HUES6 (cell line): ENCODE results near the gene MINK1.

ENCODE experiments used
- H3K27ac ChIP-seq: 2 replicates; pipeline ENCODE4 v1.7.0; 2013; ENCODE audit warnings: low read depth, mild to moderate bottlenecking, low read length, inconsistent platforms
- H3K27me3 ChIP-seq: 2 replicates; pipeline ENCODE4 v1.6.1; 2013; ENCODE audit warnings: low read length; ENCODE audit not compliant: control insufficient read depth, insufficient read depth
- H3K36me3 ChIP-seq: 2 replicates; pipeline ENCODE4 v1.6.1; 2013; ENCODE audit warnings: low read length; ENCODE audit not compliant: control insufficient read depth, insufficient read depth
- H3K4me1 ChIP-seq: 2 replicates; pipeline ENCODE4 v1.6.1; 2013; ENCODE audit warnings: low read length; ENCODE audit not compliant: control insufficient read depth, insufficient read depth
- H3K4me3 ChIP-seq: 2 replicates; pipeline ENCODE4 v1.5.1; 2013; ENCODE audit warnings: low read depth, low read length
- H3K9ac ChIP-seq: one replicate; pipeline ENCODE4 v1.6.1; 2013; ENCODE audit warnings: mild to moderate bottlenecking, low read length
- H3K9me3 ChIP-seq: 2 replicates; pipeline ENCODE4 v1.6.1; 2013; ENCODE audit warnings: low read depth, low read length; ENCODE audit not compliant: control insufficient read depth, insufficient read depth

Gene MINK1

DNA sequence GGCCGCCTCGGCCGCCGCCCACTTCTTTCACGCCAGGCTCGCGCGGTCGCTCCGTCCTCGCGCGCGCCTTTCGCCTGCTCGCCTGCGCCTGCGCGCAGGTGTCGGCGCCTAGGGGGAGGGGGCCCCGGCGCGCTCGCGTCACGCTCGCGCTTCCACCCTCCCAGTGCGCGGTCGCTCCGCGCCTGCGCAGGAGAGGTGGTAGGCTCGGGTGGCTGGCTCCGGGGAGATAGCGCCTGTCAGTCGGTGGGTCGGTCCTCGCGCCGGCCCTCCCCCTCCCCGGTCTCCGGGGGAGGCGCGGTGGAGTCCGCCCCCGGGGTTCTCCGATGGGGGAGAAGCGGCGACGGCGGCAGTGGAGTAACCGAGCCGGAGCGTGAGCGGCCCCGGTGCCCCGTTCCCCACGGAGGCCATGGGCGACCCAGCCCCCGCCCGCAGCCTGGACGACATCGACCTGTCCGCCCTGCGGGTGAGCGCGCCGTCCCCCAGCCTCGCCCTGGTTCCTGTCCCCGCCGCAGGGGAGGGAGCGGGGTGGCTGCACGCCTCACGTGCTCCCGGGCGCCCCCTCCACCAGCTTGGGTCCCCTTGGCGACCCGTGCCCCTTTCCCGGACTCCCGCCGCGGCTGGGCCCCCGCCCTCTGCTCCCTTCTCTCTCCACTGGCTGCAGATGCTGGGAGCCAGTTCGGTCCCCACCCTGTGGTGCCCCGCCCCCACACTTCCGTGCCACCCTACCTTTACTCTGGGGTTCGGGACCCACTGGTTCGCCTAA is at the start of gene MINK1:
MINK1 (plus strand) TSS at position 163 of the 763 bp plus-strand sequence; CDS start at position 407, 244 bp downstream.
- H3K27me3 ChIP-seq: no peaks in the 10 kb centered on the region
- H3K9me3 ChIP-seq: no peaks in the 10 kb centered on the region
- H3K9ac ChIP-seq: peak within 1 kb of the TSS; percentile 82
- 0 out of 2 replicates have a peak, but pooled peaks cover 4% of the 10 kb centered on the region for H3K36me3 ChIP-seq
- H3K4me3 ChIP-seq: peak within 1 kb of the TSS; percentile 88
- peak within 1 kb of the TSS; percentile 52 for H3K27ac ChIP-seq
- peaks cover 17% of the 10 kb centered on the region for H3K4me1 ChIP-seq

DNA sequence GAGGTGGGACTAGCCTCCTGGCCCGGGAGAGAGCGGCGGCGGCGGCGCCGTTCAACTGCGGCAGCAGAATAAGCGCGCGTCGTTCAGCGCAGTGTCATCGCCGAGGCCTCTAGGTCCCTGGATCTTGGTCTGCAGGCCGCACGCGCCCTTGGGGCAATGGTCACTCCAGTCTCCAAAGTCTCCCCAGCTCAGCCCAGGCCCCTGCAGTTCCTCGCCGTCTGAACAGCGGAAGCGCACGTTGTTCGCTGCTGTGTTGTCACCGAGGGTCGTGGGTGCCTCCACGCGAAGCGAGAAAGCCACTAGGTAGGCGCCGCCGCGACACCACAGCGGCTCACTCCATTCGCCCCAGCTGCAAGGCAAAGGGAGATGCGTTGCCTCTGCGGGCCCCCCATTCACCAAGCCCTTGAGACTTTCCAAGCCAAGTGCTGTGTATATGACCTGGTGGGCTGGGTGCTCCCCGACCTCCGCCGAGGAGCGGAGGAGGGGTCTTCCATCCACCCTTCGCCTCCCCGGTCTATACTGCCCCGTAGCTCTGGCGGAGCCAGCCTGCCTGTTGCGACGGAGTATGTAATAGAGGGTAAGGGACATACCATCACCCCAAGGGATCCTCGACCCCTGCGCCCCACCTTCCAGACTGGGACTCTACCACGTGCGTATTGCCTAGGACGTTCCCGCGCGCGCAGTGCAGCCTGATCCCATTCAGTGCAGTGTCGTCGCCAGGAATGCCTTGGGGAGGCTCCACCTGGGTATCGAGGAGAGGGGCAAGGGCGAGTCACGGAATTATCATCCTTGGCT is 47.6 kb upstream of the MINK1 start:
- no peak overlapping the region for H3K9ac ChIP-seq
- H3K27ac ChIP-seq: no peak overlapping the region
- no peaks in the 10 kb centered on the region for H3K36me3 ChIP-seq
- H3K27me3 ChIP-seq: peaks cover 85% of the 10 kb centered on the region
- peak overlapping the region; percentile 4; the same call in 1 of the 2 replicates for H3K4me3 ChIP-seq
- no peaks in the 10 kb centered on the region for H3K9me3 ChIP-seq
- peaks cover 23% of the 10 kb centered on the region for H3K4me1 ChIP-seq

DNA sequence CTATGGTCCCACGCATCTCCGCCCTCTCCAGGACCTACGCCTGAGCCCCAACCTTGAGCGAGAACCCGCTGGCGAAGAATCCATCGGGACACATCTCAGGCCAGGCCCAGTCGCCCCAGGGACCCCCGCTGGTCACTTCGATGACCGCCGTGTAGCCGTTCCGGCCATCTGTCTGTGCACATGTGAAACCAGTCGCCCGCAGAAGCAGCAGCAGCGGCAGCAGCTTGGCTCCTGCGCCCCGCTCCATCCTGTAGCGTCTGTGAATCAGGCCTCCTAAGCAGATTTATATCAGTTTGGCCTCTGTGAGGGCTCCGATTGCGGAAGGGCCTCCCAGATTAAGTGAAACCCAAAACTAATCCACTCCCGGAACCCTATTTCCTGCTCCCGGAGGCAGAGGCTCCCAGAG is 47.0 kb upstream of the MINK1 start, which contains the start of gene VMO1:
VMO1 (minus strand) TSS at position 259 of the 406 bp plus-strand sequence; CDS start at position 247, 12 bp downstream.
- Histone ChIP-seq H3K36me3 (no peaks in the 10 kb centered on the region), H3K4me3 (peak within 1 kb of the TSS; percentile 6; the same call in 1 of the 2 replicates), H3K27me3 (peaks cover 88% of the 10 kb centered on the region), H3K4me1 (peaks cover 23% of the 10 kb centered on the region), H3K9ac (no peak within 1 kb of the TSS), H3K27ac (no peak within 1 kb of the TSS), H3K9me3 (no peaks in the 10 kb centered on the region)

DNA sequence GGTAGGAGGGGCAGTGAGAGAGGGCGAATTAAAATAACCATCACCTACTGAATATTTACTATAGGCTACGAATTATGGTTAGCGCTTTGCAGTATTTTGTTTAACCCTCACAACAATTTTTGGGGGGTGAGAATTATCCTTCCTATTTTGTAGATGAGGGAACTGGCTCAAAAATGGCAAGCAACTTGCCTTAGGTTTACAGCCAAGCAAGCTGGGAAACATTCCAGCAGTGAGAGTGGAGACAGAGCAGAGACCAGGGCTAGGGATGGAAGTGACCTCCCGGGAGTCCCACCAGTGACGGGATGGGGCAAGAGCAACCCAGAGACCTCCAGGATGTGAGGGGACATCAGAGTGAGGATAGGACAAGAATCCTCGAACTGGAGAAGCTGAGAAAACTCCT is 46.6 kb upstream of the MINK1 start:
- H3K27me3 ChIP-seq: peaks cover 92% of the 10 kb centered on the region
- H3K9me3 ChIP-seq: no peaks in the 10 kb centered on the region
- H3K36me3 ChIP-seq: no peaks in the 10 kb centered on the region
- H3K4me3 ChIP-seq: peak overlapping the region; percentile 6; the same call in 1 of the 2 replicates
- H3K9ac ChIP-seq: no peak overlapping the region
- H3K27ac ChIP-seq: no peak overlapping the region
- peaks cover 23% of the 10 kb centered on the region for H3K4me1 ChIP-seq

DNA sequence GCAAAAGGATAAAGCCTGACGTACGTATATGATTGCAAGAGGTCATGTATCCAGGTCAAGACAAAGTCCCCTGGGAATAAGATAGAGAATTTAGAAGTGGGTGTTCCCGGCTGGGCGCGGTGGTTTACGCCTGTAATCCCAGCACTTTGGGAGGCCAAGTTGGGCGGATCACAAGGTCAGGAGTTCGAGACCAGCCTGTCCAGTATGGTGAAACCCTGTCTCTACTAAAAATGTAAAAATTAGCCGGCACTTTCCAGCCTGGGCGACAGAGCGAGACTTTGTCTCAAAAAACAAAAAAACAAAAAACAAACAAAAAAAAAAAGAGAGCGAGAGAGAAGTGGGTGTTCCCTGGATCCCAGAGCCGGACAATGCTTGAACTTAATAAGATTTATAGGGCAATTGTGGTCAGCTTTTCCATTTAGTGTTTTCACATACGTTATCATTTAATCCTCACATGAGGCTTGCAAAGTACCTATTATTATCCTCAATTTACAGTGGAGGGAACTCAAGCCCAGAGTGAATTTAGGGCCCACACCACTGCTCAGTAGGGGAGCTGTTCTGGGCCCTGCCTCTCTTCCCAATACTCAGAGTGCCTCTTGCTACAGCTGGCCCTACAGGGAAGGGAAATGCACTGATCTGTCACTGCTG is 44.9 kb upstream of the MINK1 start:
- H3K27me3 ChIP-seq: peaks cover 83% of the 10 kb centered on the region
- peaks cover 23% of the 10 kb centered on the region for H3K4me1 ChIP-seq
- no peaks in the 10 kb centered on the region for H3K36me3 ChIP-seq
- no peak overlapping the region for H3K27ac ChIP-seq
- H3K9ac ChIP-seq: peak overlapping the region; percentile 81
- H3K4me3 ChIP-seq: peak overlapping the region; percentile 58
- H3K9me3 ChIP-seq: no peaks in the 10 kb centered on the region

DNA sequence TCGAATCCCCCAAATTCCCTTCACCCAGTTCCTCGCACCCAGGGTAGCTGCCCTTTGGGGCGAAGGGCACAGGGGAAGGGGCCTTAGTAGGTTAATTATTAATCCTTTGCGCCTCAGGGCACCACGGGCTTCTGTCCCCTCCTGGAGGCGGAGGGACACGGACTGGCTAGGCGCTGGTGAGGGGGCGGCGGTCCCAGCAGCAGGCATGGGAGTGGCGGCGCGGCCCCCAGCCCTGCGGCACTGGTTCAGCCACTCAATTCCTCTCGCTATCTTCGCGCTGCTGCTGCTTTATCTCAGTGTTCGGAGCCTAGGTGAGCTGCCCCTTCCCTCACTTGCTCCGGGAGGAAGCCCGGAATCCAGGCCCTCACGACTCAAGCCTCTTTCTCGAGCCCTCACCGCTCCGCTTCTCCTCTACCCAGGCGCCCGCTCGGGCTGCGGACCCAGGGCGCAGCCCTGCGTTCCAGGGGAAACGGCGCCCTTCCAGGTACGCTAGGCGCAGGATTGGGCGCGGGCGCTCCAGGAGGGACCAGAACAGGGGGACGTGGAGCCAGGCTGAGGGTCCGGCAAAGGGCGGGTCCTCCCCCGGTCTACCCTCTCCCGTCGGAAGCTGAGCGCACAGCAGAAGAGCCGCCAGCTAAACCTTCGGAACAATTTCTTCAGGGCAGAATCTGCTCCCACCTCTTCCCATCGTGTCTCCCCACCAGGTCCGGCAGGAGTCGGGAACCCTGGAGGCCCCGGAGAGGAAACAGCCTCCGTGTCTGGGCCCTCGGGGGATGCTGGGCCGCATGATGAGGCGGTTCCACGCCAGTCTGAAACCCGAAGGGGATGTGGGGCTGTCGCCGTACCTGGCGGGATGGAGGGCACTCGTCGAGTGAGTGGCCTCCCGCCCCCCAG is 44.1 kb upstream of the MINK1 start, which contains the start of gene GLTPD2:
GLTPD2 (plus strand) TSS at position 158 of the 894 bp plus-strand sequence; CDS start at position 206, 48 bp downstream.
- H3K9ac ChIP-seq: peak within 1 kb of the TSS; percentile 81
- peaks cover 23% of the 10 kb centered on the region for H3K4me1 ChIP-seq
- H3K36me3 ChIP-seq: no peaks in the 10 kb centered on the region
- peaks cover 75% of the 10 kb centered on the region for H3K27me3 ChIP-seq
- H3K4me3 ChIP-seq: peak within 1 kb of the TSS; percentile 58
- H3K27ac ChIP-seq: no peak within 1 kb of the TSS
- H3K9me3 ChIP-seq: no peaks in the 10 kb centered on the region

DNA sequence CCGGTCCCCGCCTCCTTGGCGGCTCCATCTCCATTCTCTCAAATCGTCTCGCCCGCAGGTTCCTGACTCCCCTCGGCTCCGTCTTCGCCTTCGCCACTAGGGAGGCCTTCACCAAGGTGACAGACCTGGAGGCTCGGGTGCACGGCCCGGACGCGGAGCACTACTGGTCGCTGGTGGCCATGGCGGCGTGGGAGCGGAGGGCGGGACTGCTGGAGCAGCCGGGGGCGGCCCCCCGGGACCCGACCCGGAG is 43.5 kb upstream of the MINK1 start:
- Histone ChIP-seq H3K36me3 (no peaks in the 10 kb centered on the region), H3K9ac (peak overlapping the region; percentile 81), H3K27ac (no peak overlapping the region), H3K9me3 (no peaks in the 10 kb centered on the region), H3K27me3 (peaks cover 69% of the 10 kb centered on the region), H3K4me3 (peak overlapping the region; percentile 58), H3K4me1 (peaks cover 23% of the 10 kb centered on the region)

DNA sequence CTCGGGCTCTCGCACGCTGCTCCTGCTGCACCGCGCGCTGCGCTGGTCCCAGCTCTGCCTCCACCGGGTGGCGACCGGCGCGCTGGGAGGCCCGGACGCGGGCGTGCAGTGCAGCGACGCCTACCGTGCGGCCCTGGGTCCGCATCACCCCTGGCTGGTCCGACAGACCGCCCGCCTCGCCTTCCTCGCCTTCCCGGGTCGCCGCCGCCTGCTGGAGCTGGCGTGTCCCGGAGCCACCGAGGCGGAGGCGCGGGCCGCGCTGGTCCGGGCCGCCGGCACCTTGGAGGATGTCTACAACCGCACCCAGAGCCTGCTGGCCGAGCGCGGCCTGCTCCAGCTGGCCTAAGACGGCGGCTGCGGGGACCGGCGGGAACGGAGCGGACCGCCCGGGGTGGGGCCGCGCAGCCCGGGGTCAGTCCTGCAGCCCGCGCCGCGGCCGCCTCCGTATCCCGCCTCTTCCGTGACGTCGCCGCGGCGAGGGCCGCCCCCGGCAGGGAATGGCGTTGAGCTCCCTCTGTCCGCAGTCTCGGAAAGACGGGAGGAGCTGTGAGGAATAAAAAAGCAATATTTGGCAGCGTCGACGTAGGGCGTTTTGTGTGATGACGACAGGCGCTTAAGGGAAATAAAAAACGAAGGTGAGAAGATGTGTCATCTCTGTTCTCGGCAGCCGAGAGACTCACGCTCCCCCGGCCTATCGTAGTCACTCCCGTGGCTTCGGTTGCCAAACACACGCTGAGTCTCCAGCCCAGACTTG is 43.0 kb upstream of the MINK1 start:
- H3K9me3 ChIP-seq: no peaks in the 10 kb centered on the region
- peak overlapping the region; percentile 81 for H3K9ac ChIP-seq
- no peaks in the 10 kb centered on the region for H3K36me3 ChIP-seq
- peaks cover 23% of the 10 kb centered on the region for H3K4me1 ChIP-seq
- H3K27ac ChIP-seq: no peak overlapping the region
- peaks cover 65% of the 10 kb centered on the region for H3K27me3 ChIP-seq
- peak overlapping the region; percentile 58 for H3K4me3 ChIP-seq

DNA sequence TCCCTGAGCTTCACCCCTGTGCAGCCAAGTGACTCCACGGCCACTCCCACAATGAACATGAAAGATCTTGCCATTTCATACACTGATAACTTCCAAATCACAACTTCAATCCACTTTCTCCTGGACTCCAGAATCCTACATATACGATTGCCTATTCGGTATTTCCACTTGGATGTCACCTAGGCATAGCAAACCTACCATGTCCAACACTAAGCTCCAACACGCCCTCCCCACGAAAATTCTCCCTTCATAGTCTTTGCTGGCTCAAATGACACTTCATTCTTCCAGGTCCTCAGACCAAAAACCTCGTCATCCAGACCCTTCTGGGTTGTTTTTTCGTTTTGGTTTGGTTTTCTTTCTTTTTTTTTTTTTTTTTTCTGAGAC is 42.4 kb upstream of the MINK1 start:
- Histone ChIP-seq H3K27me3 (peaks cover 59% of the 10 kb centered on the region), H3K27ac (no peak overlapping the region), H3K9me3 (no peaks in the 10 kb centered on the region), H3K9ac (peak overlapping the region; percentile 81), H3K36me3 (no peaks in the 10 kb centered on the region), H3K4me3 (peak overlapping the region; percentile 58), H3K4me1 (peaks cover 23% of the 10 kb centered on the region)

DNA sequence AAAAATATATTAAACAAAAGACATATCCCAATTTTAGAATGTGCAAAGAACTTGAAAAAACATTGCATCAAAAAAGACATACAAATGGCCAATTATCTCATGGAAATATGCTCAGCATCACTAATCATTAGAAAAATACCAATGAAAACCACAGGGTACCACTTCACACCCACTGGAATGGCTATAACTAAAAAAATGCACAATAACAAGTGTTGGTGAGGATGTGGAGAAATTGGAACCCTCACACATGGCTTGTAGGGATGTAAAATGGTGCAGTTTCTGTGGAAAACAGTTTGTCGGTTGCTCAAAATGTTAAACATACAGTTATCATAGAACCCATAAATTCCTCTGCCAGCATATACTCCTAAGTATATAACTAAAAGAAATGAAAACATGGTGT is 38.0 kb upstream of the MINK1 start:
- Histone ChIP-seq H3K9ac (no peak overlapping the region), H3K27ac (no peak overlapping the region), H3K4me3 (no peak overlapping the region), H3K27me3 (peaks cover 16% of the 10 kb centered on the region), H3K4me1 (no peaks in the 10 kb centered on the region), H3K9me3 (no peaks in the 10 kb centered on the region), H3K36me3 (peaks cover 20% of the 10 kb centered on the region)
